Measurements from ENCODE around the gene AP1M2.

Gene AP1M2

GRCh38 chr19:10550336-10550735, 36.8 kb downstream of the AP1M2 start:
- Histone ChIP-seq H3F3A (ENCODE audit: insufficient read depth, low read length) (peaks cover 12% of the 10 kb centered on the region; the same call in 1 of the 2 replicates), H2AFZ (ENCODE audit: low read length) (no peak overlapping the region), H4K20me1 (ENCODE audit: insufficient read depth, low read length) (no peaks in the 10 kb centered on the region), H3K9ac (ENCODE audit: low read length) (no peak overlapping the region), H3K27ac (ENCODE audit: low read depth, low read length, poor library complexity, severe bottlenecking) (no peak overlapping the region), H3K36me3 (ENCODE audit: insufficient read depth, low read length) (peaks cover 70% of the 10 kb centered on the region), H3K9me3 (ENCODE audit: low read length) (no peaks in the 10 kb centered on the region), H3K4me3 (ENCODE audit: low read depth, low read length, poor library complexity, severe bottlenecking) (no peak overlapping the region), H3K27me3 (ENCODE audit: insufficient read depth, low read length) (no peaks in the 10 kb centered on the region), H3K4me1 (ENCODE audit: insufficient read depth, low read length, severe bottlenecking) (peaks cover 34% of the 10 kb centered on the region), H3K4me2 (ENCODE audit: low read length) (no peak overlapping the region), H3K9me2 (ENCODE audit: low read depth, low read length) (no peaks in the 10 kb centered on the region), H3K79me2 (ENCODE audit: insufficient read depth, low read length) (no peaks in the 10 kb centered on the region)
- TF ChIP-seq EZH2 (IDR thresholded peaks at IDR 0.05; ENCODE audit: borderline replicate concordance, low read length), result no peak
- TF ChIP-seq, protein P1, sequence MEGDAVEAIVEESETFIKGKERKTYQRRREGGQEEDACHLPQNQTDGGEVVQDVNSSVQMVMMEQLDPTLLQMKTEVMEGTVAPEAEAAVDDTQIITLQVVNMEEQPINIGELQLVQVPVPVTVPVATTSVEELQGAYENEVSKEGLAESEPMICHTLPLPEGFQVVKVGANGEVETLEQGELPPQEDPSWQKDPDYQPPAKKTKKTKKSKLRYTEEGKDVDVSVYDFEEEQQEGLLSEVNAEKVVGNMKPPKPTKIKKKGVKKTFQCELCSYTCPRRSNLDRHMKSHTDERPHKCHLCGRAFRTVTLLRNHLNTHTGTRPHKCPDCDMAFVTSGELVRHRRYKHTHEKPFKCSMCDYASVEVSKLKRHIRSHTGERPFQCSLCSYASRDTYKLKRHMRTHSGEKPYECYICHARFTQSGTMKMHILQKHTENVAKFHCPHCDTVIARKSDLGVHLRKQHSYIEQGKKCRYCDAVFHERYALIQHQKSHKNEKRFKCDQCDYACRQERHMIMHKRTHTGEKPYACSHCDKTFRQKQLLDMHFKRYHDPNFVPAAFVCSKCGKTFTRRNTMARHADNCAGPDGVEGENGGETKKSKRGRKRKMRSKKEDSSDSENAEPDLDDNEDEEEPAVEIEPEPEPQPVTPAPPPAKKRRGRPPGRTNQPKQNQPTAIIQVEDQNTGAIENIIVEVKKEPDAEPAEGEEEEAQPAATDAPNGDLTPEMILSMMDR (IDR thresholded peaks at IDR 0.05; ENCODE audit: low read length), result no peak

GRCh38 chr19:10549733-10550132, 37.4 kb downstream of the AP1M2 start:
- Histone ChIP-seq H3K4me3 (ENCODE audit: low read depth, low read length, poor library complexity, severe bottlenecking) (no peak overlapping the region), H4K20me1 (ENCODE audit: insufficient read depth, low read length) (no peaks in the 10 kb centered on the region), H3K4me2 (ENCODE audit: low read length) (no peak overlapping the region), H2AFZ (ENCODE audit: low read length) (no peak overlapping the region), H3K79me2 (ENCODE audit: insufficient read depth, low read length) (peaks cover 2% of the 10 kb centered on the region; the same call in 1 of the 2 replicates), H3F3A (ENCODE audit: insufficient read depth, low read length) (peaks cover 12% of the 10 kb centered on the region; the same call in 1 of the 2 replicates), H3K36me3 (ENCODE audit: insufficient read depth, low read length) (peaks cover 64% of the 10 kb centered on the region), H3K9ac (ENCODE audit: low read length) (no peak overlapping the region), H3K4me1 (ENCODE audit: insufficient read depth, low read length, severe bottlenecking) (peaks cover 34% of the 10 kb centered on the region), H3K27ac (ENCODE audit: low read depth, low read length, poor library complexity, severe bottlenecking) (no peak overlapping the region), H3K9me3 (ENCODE audit: low read length) (no peaks in the 10 kb centered on the region), H3K9me2 (ENCODE audit: low read depth, low read length) (no peaks in the 10 kb centered on the region), H3K27me3 (ENCODE audit: insufficient read depth, low read length) (no peaks in the 10 kb centered on the region)
- TF ChIP-seq, protein P1 (IDR thresholded peaks at IDR 0.05; ENCODE audit: low read length), result no peak
- no peak for TF ChIP-seq EZH2 (IDR thresholded peaks at IDR 0.05; ENCODE audit: borderline replicate concordance, low read length)

GRCh38 chr19:10548746-10549276, 38.3 kb downstream of the AP1M2 start:
- Histone ChIP-seq H3K9ac (ENCODE audit: low read length) (no peak overlapping the region), H3F3A (ENCODE audit: insufficient read depth, low read length) (peaks cover 8% of the 10 kb centered on the region; the same call in 1 of the 2 replicates), H2AFZ (ENCODE audit: low read length) (no peak overlapping the region), H3K4me2 (ENCODE audit: low read length) (no peak overlapping the region), H3K27me3 (ENCODE audit: insufficient read depth, low read length) (no peaks in the 10 kb centered on the region), H3K9me2 (ENCODE audit: low read depth, low read length) (no peaks in the 10 kb centered on the region), H3K9me3 (ENCODE audit: low read length) (no peaks in the 10 kb centered on the region), H3K79me2 (ENCODE audit: insufficient read depth, low read length) (peaks cover 9% of the 10 kb centered on the region; the same call in 1 of the 2 replicates), H3K4me1 (ENCODE audit: insufficient read depth, low read length, severe bottlenecking) (peaks cover 27% of the 10 kb centered on the region), H3K27ac (ENCODE audit: low read depth, low read length, poor library complexity, severe bottlenecking) (no peak overlapping the region), H3K4me3 (ENCODE audit: low read depth, low read length, poor library complexity, severe bottlenecking) (no peak overlapping the region), H3K36me3 (ENCODE audit: insufficient read depth, low read length) (peaks cover 59% of the 10 kb centered on the region), H4K20me1 (ENCODE audit: insufficient read depth, low read length) (no peaks in the 10 kb centered on the region)
- TF ChIP-seq, protein P1 (IDR thresholded peaks at IDR 0.05; ENCODE audit: low read length), result no peak
- TF ChIP-seq EZH2 (IDR thresholded peaks at IDR 0.05; ENCODE audit: borderline replicate concordance, low read length), result no peak

Measured in OCI-LY1 (cell line).